ENCODE measurements around the gene GULP1. TPM values are rescaled to one million over a fixed set of nuclear protein-coding genes. Genes with fewer than 3 reads are reported as not detected.

GULP1 gene
- total RNA-seq, 3 donors from 2014 or later = 9.0 to 35.7 (median 15.1) TPM

DNA sequence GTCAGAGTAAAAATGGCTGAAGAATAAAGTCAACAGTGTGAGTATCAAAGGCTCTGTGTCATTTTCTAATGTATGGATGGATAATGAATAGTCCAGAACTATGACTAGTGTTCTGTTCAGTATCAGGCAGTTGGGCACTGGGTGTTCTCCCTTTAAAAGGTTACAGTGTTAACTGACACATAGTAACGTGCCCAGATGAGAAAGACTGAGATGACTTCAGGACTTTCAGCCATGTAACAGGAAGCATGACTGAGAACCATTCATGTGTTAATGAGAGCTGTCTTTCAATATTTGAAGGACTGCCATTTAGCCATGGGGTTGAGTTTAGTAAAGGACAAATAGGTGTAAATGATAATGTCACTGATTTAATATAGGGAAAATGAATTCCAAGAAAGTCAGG is 187.1 kb downstream of the GULP1 start:
- Histone ChIP-seq H3K4me3 (no peak overlapping the region), H3K9me3 (no peaks in the 10 kb centered on the region), H3K36me3 (ENCODE audit: low read depth) (no peaks in the 10 kb centered on the region), H3K4me1 (ENCODE audit: low read depth) (no peaks in the 10 kb centered on the region)
- no peak for DNase-seq
- ATAC-seq = no peak
- intact Hi-C loops (cut with DNase I, micrococcal nuclease) = no loop called here
- TF ChIP-seq, protein P1, sequence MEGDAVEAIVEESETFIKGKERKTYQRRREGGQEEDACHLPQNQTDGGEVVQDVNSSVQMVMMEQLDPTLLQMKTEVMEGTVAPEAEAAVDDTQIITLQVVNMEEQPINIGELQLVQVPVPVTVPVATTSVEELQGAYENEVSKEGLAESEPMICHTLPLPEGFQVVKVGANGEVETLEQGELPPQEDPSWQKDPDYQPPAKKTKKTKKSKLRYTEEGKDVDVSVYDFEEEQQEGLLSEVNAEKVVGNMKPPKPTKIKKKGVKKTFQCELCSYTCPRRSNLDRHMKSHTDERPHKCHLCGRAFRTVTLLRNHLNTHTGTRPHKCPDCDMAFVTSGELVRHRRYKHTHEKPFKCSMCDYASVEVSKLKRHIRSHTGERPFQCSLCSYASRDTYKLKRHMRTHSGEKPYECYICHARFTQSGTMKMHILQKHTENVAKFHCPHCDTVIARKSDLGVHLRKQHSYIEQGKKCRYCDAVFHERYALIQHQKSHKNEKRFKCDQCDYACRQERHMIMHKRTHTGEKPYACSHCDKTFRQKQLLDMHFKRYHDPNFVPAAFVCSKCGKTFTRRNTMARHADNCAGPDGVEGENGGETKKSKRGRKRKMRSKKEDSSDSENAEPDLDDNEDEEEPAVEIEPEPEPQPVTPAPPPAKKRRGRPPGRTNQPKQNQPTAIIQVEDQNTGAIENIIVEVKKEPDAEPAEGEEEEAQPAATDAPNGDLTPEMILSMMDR (IDR thresholded peaks at IDR 0.05) = no peak

DNA sequence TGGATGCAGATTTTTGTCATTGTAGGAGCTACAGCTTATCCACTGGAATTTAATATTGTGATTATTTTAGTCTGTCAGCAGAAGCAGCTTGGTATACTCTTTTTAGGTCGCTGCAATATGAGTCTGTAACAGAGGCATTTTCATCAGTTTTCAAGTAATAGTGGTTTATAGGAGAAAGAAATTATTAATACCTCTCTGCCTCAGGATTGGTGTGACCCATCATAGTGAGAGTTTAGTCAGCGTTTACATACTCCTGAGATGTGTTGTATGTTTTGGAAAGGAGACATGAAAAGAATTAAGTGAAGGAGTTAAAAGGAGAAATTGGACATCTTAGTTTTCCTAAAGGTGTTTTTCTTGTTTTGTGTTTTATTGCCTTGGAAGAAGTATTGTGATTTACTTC is 189.8 kb downstream of the GULP1 start:
- ATAC-seq = no peak
- no peak for DNase-seq
- TF ChIP-seq, protein P1 (IDR thresholded peaks at IDR 0.05) = no peak
- Histone ChIP-seq H3K4me1 (ENCODE audit: low read depth) (no peaks in the 10 kb centered on the region), H3K4me3 (no peak overlapping the region), H3K36me3 (ENCODE audit: low read depth) (no peaks in the 10 kb centered on the region), H3K9me3 (no peaks in the 10 kb centered on the region)
- intact Hi-C loops (cut with DNase I, micrococcal nuclease) = no loop called here

DNA sequence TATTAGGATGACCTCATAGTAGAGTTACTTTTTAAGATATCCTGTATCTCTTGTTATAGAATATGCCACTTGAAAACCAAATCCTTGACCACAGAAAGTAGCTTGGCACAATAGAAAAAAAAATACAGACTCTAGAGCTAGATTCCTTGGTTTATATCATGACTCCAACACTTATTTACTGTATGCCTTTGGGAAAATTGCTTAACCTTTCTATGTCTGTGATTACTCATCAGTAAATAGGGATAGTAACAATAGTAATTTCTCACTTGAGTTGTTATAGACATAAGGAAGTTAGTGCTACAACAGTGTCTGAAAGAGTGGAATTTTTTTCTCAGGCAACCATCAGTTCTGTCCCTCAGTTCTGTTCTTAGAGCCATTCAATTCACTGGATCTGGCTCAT is 193.8 kb downstream of the GULP1 start:
- TF ChIP-seq, protein P1 (IDR thresholded peaks at IDR 0.05) = no peak
- Histone ChIP-seq H3K4me1 (ENCODE audit: low read depth) (no peaks in the 10 kb centered on the region), H3K36me3 (ENCODE audit: low read depth) (no peaks in the 10 kb centered on the region), H3K9me3 (no peaks in the 10 kb centered on the region), H3K4me3 (no peak overlapping the region)
- ATAC-seq (no peak), DNase-seq (no peak)
- intact Hi-C loops (cut with DNase I, micrococcal nuclease) = no loop called here

DNA sequence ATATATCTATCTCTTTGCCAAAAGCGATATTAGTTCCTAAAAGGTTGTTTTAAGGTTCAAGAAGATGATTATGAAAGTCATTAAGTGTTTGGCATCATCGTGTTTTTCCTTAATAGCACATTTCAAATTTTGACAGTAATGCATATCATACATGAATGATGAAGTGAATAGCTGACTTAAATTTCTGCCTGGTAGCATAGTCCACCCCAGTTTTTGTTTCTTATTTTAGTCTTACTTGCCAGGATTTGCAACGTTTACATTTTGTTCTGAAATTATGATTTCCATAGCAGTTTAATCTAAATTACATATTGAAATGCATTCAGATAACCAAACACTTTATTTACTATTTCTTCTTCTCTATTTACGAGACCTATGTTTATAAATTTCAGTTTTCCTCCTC is 201.1 kb downstream of the GULP1 start:
- no peaks in the 10 kb centered on the region for H3K9me3 ChIP-seq
- no peaks in the 10 kb centered on the region for H3K36me3 ChIP-seq (ENCODE audit: low read depth)
- intact Hi-C loops (cut with DNase I, micrococcal nuclease) = no loop called here
- TF ChIP-seq, protein P1 (IDR thresholded peaks at IDR 0.05) = no peak
- H3K4me1 ChIP-seq (ENCODE audit: low read depth) = no peaks in the 10 kb centered on the region
- ATAC-seq (no peak), DNase-seq (no peak)
- H3K4me3 ChIP-seq = no peak overlapping the region

DNA sequence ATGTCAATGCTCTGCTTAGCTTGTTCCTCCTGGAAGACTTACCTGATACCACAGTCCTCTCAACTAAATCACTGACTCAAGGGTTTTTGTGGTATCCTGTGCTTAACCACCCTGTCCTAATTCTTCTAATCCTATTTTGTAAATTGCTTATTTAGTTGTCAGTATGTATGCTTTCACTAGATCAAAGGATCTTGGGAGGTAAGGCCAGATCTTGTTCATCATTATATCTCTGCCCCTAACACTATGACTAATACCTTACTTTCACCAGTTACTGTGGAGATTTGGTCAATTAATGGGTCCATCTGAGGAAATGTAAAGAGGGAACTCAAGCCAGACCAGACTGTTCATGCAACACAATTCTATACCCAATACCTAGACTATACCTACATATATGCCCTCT is 203.2 kb downstream of the GULP1 start:
- intact Hi-C loops (cut with DNase I, micrococcal nuclease) = no loop called here
- DNase-seq (no peak), ATAC-seq (no peak)
- Histone ChIP-seq H3K4me3 (no peak overlapping the region), H3K36me3 (ENCODE audit: low read depth) (no peaks in the 10 kb centered on the region), H3K9me3 (no peaks in the 10 kb centered on the region), H3K4me1 (ENCODE audit: low read depth) (no peaks in the 10 kb centered on the region)
- TF ChIP-seq, protein P1 (IDR thresholded peaks at IDR 0.05) = no peak

DNA sequence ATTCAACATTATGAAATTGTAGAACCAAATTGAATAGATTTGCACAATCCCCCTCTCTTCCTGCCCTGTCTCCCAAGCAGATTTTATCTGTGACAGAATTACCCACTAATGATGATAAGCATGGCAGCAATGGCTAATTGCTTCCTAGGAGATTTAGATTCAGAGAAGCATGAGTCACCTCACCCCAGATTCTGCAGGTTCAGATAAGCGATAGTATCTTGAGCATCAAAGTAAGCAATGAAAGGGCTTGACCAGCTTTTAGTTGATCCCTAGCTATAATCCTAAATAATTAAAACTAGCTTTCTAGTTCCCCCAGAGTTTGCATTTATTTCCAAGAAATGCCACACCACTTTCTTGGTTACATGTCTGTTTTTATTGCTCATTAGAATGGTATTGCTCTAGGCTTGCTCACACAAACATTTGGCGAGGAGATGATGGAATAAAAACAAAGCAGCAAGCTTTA is 204.3 kb downstream of the GULP1 start:
- DNase-seq (no peak), ATAC-seq (no peak)
- Histone ChIP-seq H3K4me1 (ENCODE audit: low read depth) (no peaks in the 10 kb centered on the region), H3K36me3 (ENCODE audit: low read depth) (no peaks in the 10 kb centered on the region), H3K4me3 (no peak overlapping the region), H3K9me3 (no peaks in the 10 kb centered on the region)
- intact Hi-C loops (cut with DNase I, micrococcal nuclease) = no loop called here
- TF ChIP-seq, protein P1 (IDR thresholded peaks at IDR 0.05) = no peak
